ENCODE measurements around the gene NSD1. TPM values are rescaled to one million over a fixed set of nuclear protein-coding genes. Genes with fewer than 3 reads are reported as not detected.

Gene NSD1
- total RNA-seq, 1 experiment from 2014 or later: 58.8 TPM

GRCh38 chr5:177095088-177095669 lies 38.4 kb upstream of the NSD1 start:
- H3K79me2 ChIP-seq (ENCODE audit: insufficient read depth, low read length): no peaks in the 10 kb centered on the region
- no peaks in the 10 kb centered on the region for H3K9me3 ChIP-seq (ENCODE audit: control insufficient read depth in 1 of 2, insufficient read depth in 1 of 2, low read depth in 1 of 2, low read length in 2 of 2)
- CTCF ChIA-PET: no interaction called here
- no peak overlapping the region for H3K4me3 ChIP-seq (replicated peaks in 1 of 2; ENCODE audit: low read depth in 1 of 2, low read length in 2 of 2)
- no peaks in the 10 kb centered on the region for H3K4me1 ChIP-seq (ENCODE audit: control insufficient read depth in 1 of 2, insufficient read depth in 2 of 2, low read length in 2 of 2)
- RAD21 ChIA-PET (ENCODE audit: low non-redundant PET in 1 of 2, low total read pairs in 2 of 2, uncharacterized antibody in 2 of 2, unreplicated experiment in 2 of 2): no interaction called here
- ATAC-seq (no peak), DNase-seq (ENCODE audit: low read depth, low spot score) (no peak)
- no peak overlapping the region for H3K9ac ChIP-seq (ENCODE audit: low read length)
- no peaks in the 10 kb centered on the region for H4K20me1 ChIP-seq (ENCODE audit: insufficient read depth)
- no TSS peak for BruUV-seq (replicated peaks)
- H3K4me2 ChIP-seq (ENCODE audit: low read length): no peak overlapping the region
- no peak overlapping the region for H3K27ac ChIP-seq (ENCODE audit: low read depth, low read length)
- H3K27me3 ChIP-seq (ENCODE audit: insufficient read depth, low read length): no peaks in the 10 kb centered on the region
- no peaks in the 10 kb centered on the region for H3K9me2 ChIP-seq (ENCODE audit: insufficient read depth)
- no peak overlapping the region for H2AFZ ChIP-seq (ENCODE audit: low read depth, low read length, poor library complexity, severe bottlenecking)
- H3K36me3 ChIP-seq (ENCODE audit: control insufficient read depth in 1 of 2, insufficient read depth in 2 of 2, low read length in 2 of 2): peaks cover 5 to 12% of the 10 kb centered on the region in 2 experiments; a peak in 2 of 4 replicates
- TF ChIP-seq MAX (IDR thresholded peaks at IDR 0.05) (no peak), ZFX (IDR thresholded peaks at IDR 0.05) (no peak), REST (IDR thresholded peaks at IDR 0.05; ENCODE audit: low read depth) (no peak), EZH2phosphoT487 (IDR thresholded peaks at IDR 0.05; ENCODE audit: borderline replicate concordance) (no peak)
- POLR2A ChIA-PET: no interaction called here
- intact Hi-C loops (cut with micrococcal nuclease): no loop called here

All from HCT116 (cell line).